Measurements from ENCODE around the gene FHL2. TPM values are rescaled to one million over a fixed set of nuclear protein-coding genes. Genes with fewer than 3 reads are reported as not detected.
A peak's percentile ranks its signal among the peaks of the same experiment; 100 is the strongest.

The FHL2 gene
- total RNA-seq, 4 donors from 2014 or later = 53.7 to 99.2 (median 71.6) TPM

DNA sequence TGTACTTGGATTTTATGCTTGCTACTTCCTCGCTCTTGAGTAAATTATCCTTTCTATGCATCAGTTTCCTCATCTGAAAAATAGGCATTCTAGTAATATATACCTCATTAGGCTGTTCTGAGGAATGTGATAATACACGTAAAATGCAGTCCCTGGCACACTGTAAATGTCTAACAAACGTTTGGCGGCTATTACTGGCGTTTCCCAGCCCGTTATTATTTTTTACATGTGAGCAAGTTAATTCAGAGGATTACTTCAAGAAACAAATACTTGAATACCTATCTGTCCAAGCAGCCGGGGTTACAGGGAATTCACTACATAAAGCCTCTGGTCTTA, 62.1 kb downstream of the FHL2 start:
- H3K27ac ChIP-seq = peak overlapping the region; percentile 88 to 97 (median 92)
- no peaks in the 10 kb centered on the region for H3K9me3 ChIP-seq
- 3% methylated on average over 7 of the region's 7 CpGs for WGBS, 2 donors
- H3K4me1 ChIP-seq = peaks cover 0 to 37% (median 15%) of the 10 kb centered on the region in 4 donors
- TF ChIP-seq POLR2A (IDR thresholded peaks at IDR 0.05) (no peak), EP300 (IDR thresholded peaks at IDR 0.05) (no peak)
- TF ChIP-seq, protein P1, sequence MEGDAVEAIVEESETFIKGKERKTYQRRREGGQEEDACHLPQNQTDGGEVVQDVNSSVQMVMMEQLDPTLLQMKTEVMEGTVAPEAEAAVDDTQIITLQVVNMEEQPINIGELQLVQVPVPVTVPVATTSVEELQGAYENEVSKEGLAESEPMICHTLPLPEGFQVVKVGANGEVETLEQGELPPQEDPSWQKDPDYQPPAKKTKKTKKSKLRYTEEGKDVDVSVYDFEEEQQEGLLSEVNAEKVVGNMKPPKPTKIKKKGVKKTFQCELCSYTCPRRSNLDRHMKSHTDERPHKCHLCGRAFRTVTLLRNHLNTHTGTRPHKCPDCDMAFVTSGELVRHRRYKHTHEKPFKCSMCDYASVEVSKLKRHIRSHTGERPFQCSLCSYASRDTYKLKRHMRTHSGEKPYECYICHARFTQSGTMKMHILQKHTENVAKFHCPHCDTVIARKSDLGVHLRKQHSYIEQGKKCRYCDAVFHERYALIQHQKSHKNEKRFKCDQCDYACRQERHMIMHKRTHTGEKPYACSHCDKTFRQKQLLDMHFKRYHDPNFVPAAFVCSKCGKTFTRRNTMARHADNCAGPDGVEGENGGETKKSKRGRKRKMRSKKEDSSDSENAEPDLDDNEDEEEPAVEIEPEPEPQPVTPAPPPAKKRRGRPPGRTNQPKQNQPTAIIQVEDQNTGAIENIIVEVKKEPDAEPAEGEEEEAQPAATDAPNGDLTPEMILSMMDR (IDR thresholded peaks at IDR 0.05) = no peak
- no peaks in the 10 kb centered on the region for H3K27me3 ChIP-seq
- H3K36me3 ChIP-seq = peaks cover 0 to 33% (median 7%) of the 10 kb centered on the region in 3 donors
- H3K4me3 ChIP-seq = peak overlapping the region; percentile 82 to 95 (median 92)
- DNase-seq (ENCODE audit: low spot score in 2 of 2) = no peak

DNA sequence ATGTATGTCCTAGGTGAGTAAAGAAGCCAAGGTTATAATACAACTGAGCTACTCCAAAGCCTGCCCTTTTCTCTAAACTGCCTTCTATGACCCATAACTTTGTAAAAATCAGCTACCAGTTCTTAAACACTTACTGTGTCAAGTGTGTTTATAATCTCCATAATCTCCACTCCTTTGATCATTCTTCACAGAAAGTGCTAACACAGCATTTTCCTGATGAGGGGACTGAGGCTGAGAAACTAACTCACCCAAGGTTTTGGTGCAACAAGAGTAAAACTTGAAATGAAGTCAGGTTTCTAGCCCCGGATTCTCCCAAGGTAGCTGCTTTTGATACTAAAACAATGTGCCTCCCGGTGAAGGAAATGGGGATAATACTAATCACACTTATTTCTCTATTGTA, 63.4 kb downstream of the FHL2 start:
- TF ChIP-seq, protein P1 (IDR thresholded peaks at IDR 0.05) = no peak
- TF ChIP-seq EP300 (IDR thresholded peaks at IDR 0.05) (no peak), POLR2A (IDR thresholded peaks at IDR 0.05) (no peak)
- 95 to 96% methylated on average over 2 of the region's 2 CpGs for WGBS, 2 donors
- Histone ChIP-seq H3K9me3 (no peaks in the 10 kb centered on the region), H3K4me3 (no peak overlapping the region), H3K27me3 (no peaks in the 10 kb centered on the region), H3K27ac (no peak overlapping the region), H3K36me3 (peaks cover 0 to 20% (median 7%) of the 10 kb centered on the region in 3 donors), H3K4me1 (peaks cover 0 to 41% (median 16%) of the 10 kb centered on the region in 4 donors)
- DNase-seq (ENCODE audit: low spot score in 2 of 2) = no peak

DNA sequence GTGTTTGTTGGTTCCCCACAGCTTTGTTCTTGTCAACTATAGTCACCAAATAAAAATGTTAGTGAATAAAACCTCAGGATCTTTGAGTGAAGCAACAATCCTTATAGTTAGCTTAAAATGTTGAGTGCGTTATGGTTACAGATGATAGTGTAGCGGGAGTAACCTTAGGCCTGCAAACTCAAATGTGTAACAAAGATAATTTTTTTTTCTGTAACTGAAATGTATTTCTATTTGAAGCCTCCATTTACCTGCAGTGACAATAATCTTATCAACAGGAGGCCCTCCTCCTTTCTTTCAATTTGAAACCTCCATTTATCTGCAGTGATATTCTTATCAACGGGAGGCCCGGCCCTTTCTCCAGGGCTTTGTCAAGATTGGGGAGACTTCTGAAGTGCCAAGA, 64.6 kb downstream of the FHL2 start:
- TF ChIP-seq POLR2A (IDR thresholded peaks at IDR 0.05) (no peak), EP300 (IDR thresholded peaks at IDR 0.05) (no peak)
- TF ChIP-seq, protein P1 (IDR thresholded peaks at IDR 0.05) = no peak
- no peak overlapping the region for H3K27ac ChIP-seq
- WGBS, 2 donors = 88 to 95% methylated on average over 4 of the region's 4 CpGs

DNA sequence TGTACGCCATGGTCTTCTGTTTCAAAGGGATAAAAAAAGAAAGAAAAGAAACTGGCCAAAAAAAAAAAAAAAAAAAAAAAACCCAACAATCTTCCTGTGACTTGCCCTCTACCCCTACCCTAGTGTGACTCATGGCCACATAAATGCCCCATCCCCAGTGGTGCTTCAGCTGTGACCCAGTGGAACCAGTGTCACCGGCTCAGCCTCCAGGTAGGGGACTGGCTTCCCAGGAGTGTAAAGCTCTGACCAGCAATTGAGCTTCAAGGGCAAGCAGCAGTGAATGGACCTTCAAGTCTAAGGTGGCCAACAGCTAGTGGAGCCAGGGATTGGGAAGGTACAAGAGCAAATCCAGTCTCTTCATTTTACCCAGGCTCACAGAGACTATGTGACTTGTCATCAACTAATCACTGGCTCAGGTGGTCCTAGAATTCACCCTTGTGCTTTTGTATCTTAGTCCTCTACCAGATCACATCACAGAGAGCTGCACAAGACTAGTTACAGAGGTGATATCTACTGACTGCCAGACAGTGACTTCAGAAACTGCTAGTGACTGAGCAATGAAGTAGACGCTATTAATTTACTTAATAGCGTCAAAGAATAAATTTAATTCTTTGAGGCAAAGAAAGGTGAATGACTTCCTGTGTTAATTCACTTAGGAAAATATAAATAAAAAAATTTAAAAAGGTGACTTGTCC, 68.0 kb downstream of the FHL2 start:
- no peak for TF ChIP-seq POLR2A (IDR thresholded peaks at IDR 0.05)
- TF ChIP-seq EP300 (IDR thresholded peaks at IDR 0.05) = no peak
- TF ChIP-seq, protein P1 (IDR thresholded peaks at IDR 0.05) = no peak
- H3K9me3 ChIP-seq = no peaks in the 10 kb centered on the region
- H3K27ac ChIP-seq = no peak overlapping the region
- no peak for DNase-seq (ENCODE audit: low spot score in 2 of 2)
- 96 to 97% methylated on average over 4 of the region's 4 CpGs for WGBS, 2 donors
- H3K4me1 ChIP-seq = peaks cover 0 to 30% (median 10%) of the 10 kb centered on the region in 4 donors
- H3K27me3 ChIP-seq = no peaks in the 10 kb centered on the region
- peaks cover 0 to 13% (median 0%) of the 10 kb centered on the region in 3 donors for H3K36me3 ChIP-seq
- no peak overlapping the region for H3K4me3 ChIP-seq

More for the DNA sequence above, 64.6 kb downstream of the FHL2 start:
- Histone ChIP-seq H3K36me3 (peaks cover 0 to 13% (median 0%) of the 10 kb centered on the region in 3 donors), H3K4me3 (no peak overlapping the region), H3K9me3 (no peaks in the 10 kb centered on the region), H3K27me3 (no peaks in the 10 kb centered on the region), H3K4me1 (peaks cover 0 to 35% (median 19%) of the 10 kb centered on the region in 4 donors)
- DNase-seq (ENCODE audit: low spot score in 2 of 2) = no peak
